Spleen (tissue), 7 donors: ENCODE measurements around the gene TCIRG1.

Experiments
- CTCF ChIP-seq, 11 experiments: fragments of 200-600 bp in 7 of 11; fragments of 450-650 bp in 4 of 11; sonication (generic) in 4 of 11; IDR thresholded peaks in 8 of 11; conservative IDR thresholded peaks in 3 of 11; 1 replicate in 7 of 11; 2 replicates in 4 of 11; pipeline versions ENCODE4 v1.4.0 to v1.8.0; 2016 to 2021; ENCODE audit warnings: antibody characterized with exemption in 11 of 11, inconsistent platforms in 4 of 11, mild to moderate bottlenecking in 1 of 11
- POLR2A ChIP-seq, 3 donors: fragments of 450-650 bp; IDR thresholded peaks; one replicate each; pipeline ENCODE4 v1.5.1; 2017; ENCODE audit warnings: antibody characterized with exemption in 3 of 3, mild to moderate bottlenecking in 1 of 3
- POLR2AphosphoS5 ChIP-seq, 3 donors: sonication (generic); formaldehyde crosslinking; IDR thresholded peaks; one replicate each; pipeline ENCODE4 v1.5.1; 2017; ENCODE audit warnings: antibody characterized with exemption in 3 of 3
- donor health status: DM: no; HTN: no; CAD: no; lungs with moderate emphysema.
- donor health status: DM: no; HTN: no; CAD: no.
- donor health status: DM: no; HTN: no; CAD: no.

GRCh38 chr11:68053981-68054812 lies 15.4 kb downstream of the TCIRG1 start:
- no peak for TF ChIP-seq CTCF (IDR thresholded peaks at IDR 0.05 in 8 of 11, conservative IDR thresholded peaks at IDR 0.05 in 3 of 11)
- TF ChIP-seq POLR2AphosphoS5 (IDR thresholded peaks at IDR 0.05), result peak in 2 of 3 donors; percentile 48 to 74
- TF ChIP-seq POLR2A (IDR thresholded peaks at IDR 0.05), result no peak
